SK-N-MC (cell line): ENCODE data around the gene CDCA4.

Source experiments
- EZH2 ChIP-seq: fragments of 200-600 bp; sonication (generic); IDR thresholded peaks from one replicate; pipeline ENCODE4 v1.6.1; 2017; ENCODE audit warnings: antibody characterized with exemption
- POLR2AphosphoS5 ChIP-seq: IDR thresholded peaks from 2 replicates; pipeline ENCODE4 v1.6.1; 2012; ENCODE audit warnings: mild to moderate bottlenecking, low read depth, low read length, borderline replicate concordance

GRCh38 chr14:104984056-104984894 is 36.6 kb downstream of the CDCA4 start:
- no peak for TF ChIP-seq POLR2AphosphoS5
- TF ChIP-seq EZH2: no peak
